RPMI7951 (cell line): ENCODE data around the gene EXOC6B. TPM values are rescaled to one million over a fixed set of nuclear protein-coding genes. Genes with fewer than 3 reads are reported as not detected.

Experiments
- DNase-seq: peaks from one replicate; pipeline ENCODE4 v3.0.0-alpha.2; 2012; ENCODE audit warnings: low read depth
- total RNA-seq: library from RNA; depleted of rRNA; stranded (reverse); fragments of >200 nt; shearing (Covaris generic); gene quantifications from 2 replicates; pipeline ENCODE4 v1.2.3, GENCODE V29; 2014

The EXOC6B gene
- total RNA-seq, 1 experiment from 2014 or later = 9.9 TPM

DNA sequence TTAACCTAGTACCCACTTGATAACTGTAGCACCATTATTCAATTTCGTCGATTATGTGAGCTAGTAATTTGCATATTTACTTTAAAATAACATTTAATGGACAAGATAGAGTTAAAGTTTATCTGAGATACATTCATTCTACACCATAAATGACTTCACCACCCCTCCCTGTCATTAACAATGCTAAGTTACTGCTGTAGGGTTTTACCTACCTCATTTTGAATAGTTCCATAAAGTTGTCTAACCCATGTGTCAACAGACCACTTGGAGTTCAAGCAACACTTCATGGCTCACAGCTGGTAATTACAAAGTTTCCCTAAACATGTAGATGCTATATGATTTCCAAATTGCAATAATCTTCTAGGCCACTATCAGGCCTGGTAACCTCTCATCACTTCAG is 550.7 kb downstream of the EXOC6B start:
- DNase-seq = no peak

DNA sequence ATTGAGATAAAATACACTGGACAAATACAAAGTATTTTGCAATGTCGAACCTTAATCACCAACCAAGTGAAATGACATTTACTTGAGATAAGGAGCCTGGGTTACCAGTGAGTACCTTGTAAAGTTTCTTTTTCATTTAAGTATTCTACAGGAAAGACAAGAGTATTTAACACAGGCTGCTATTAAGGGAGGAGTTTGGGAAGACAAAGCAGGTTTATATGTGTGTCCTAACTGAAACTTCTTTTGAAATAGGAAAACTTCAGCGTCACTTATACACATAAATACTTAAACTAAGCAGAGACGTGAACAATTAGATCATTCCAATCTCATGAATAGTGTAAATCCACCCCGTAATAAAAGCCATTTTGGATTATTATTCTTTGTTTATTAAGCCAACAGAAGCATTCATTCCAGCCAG is 551.4 kb downstream of the EXOC6B start:
- DNase-seq = no peak

DNA sequence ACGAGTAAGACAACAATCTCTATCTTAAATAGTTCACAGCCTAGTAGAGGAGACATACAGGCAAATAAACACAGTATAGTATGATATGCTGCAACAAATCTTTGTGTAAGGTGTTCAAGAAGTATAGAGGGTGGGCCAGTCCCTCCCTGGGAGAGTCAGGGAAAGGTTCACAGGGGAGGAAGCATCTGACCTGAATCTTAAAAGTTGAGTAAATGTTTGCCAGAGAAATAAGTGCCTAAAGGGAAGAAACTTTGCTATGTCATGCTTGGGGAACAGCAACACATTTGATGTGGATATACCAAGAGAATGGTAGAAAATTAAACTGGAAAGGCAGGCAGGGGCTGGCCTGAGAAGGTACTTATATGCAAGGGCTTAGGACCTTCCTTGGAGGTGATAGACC is 552.4 kb downstream of the EXOC6B start:
- DNase-seq = no peak

DNA sequence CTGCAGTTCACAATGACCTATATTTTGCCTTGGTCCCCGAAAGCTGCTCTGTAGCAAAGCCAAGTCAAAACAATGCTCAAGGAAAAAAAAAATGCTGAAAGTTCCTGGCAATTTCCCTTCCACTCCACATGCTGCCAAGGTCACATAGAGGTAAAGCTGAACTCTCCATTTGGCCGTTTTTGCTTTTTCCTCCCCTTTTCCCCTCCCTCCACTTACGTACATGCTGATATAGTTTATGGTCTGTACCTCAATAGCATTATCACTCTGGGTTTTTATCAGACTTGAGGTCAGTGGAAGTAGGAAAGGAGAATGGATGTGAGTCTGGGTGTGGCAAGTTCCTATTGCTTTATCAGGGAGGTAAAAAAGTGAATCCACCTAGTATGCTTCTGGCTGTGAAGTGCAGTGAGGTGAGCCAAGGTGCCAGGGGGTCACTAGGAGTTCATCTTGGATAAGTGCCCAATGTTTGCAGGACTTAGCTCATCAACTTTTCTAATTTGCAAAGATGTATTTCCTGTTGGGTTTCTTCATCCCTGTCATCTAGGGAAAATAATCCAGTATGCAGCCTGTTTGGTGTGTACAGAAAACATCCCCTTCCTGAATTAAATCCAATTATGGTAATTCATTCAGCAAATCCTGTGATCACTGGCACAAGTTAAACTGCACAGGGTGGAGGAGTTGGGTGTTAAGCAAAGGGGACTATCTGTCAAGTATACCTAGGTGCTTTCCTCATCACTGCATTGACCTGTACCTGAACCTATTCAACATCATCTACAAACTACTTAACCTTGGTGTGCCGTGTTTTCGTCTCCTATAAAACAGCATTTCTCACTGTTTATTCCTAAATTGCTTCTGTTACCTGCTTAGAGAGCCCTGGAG is 553.8 kb downstream of the EXOC6B start:
- no peak for DNase-seq

DNA sequence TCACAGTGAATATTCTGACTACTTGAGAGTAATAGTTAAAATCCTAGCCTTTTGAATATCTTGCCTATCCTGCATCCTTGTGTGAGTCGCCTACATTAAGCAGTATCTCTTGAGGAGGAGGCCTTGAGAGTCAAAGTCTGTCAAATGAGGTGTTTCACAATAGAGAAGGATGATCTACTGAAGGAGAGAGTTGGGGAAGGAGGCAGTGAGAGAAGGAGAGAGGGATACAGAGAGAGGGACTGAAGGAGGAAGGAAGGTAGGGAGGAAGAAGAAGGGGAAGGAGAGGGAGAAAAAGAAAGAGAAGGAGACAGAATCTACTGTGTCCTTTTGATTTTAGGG is 554.6 kb downstream of the EXOC6B start:
- no peak for DNase-seq

DNA sequence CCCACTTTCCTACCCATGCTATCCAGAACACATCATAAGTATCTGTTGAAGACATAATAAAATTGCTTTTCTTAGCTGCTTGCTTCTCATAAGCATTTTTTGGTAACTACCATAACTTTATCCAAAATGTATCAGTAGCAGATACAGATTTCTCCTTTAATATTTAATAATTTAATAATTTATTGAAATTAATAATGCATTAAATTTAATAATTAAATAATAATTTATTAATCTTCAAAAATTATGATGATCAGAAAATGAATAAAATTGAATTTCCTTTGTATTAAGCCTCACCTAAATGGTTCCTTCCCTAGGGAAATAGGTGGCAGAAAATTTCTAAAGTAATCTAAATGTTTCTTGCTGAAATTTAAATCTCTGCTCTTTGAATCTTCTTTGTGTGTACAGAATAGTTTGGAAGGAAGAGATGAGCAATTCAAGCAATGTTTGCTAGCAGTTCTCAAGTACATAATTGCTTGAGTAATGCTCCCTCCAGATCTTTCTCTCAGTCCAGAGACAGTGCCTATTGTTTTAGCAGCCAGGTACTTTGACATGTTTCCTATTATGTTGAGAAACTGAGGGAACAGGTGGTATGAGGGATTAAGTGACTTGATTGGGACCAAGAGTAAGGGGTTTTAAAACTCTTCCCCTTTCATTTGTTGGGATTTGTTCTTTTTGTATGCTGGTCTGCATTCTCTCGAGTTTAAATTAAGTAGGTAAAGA is 555.1 kb downstream of the EXOC6B start:
- no peak for DNase-seq

DNA sequence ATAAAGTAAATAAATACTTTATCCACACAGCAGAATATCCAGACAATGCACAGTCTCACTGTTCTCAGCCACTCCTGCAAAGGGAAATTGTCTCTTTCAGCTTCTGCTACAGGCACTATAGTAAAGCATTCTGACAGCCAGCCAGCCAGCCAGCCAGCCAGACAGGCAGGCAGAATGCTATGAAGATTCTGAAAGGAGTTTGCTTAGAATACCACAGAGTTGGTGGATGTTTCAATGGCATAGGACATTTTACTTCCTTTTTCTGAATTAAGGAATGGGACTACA is 562.1 kb downstream of the EXOC6B start:
- no peak for DNase-seq

DNA sequence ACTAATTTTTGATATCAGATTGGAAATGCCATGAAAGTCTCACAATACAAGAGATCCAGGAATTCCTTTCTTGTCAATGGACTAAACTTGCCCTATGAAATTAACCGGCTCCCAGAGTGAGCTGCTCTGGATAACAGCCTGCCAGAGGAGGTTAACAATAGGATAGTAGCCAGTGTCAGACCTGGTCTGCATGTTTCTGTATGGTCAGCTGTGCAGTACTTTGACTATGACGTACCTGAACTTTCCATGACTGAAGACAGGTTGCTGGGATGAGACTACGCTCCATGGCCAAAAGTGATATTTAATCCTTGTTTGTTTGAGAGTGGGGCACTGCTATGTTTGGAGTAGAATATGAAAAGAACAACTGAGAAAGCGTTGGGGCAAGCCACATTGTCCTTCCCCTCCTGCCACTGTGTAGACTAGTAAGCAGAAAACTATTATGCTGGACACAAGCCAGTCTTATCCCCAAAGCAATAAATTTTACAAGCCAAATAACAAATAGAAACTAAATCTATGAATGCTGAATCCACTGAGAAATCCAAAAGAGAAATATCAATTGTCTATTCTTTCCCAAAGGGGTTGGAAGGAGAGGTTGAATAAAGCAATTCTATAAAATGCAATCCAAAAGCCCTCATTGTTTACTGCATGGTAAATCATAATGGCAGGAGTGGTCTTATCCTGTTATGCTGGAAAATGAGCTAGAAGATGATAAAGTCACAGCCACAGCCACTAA is 562.6 kb downstream of the EXOC6B start:
- no peak for DNase-seq

DNA sequence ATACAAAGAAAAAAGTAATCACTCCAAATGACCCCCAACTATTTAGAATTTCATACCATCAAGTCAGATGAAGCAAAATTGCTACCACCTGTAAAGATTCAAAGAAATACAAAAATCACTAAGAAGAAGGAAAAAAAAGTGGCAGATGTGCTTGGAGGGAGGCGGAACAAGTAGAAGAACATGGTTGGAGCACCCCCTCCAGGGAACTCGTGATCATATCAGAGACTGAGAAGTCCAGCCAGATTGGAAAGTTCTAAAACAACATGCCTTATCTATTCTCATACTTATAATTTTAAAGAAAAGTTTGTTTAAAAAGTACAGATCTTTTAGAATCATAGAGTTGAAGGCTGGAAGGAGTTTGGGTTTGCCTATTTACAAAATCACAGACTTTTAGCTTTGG is 564.8 kb downstream of the EXOC6B start:
- DNase-seq = no peak

DNA sequence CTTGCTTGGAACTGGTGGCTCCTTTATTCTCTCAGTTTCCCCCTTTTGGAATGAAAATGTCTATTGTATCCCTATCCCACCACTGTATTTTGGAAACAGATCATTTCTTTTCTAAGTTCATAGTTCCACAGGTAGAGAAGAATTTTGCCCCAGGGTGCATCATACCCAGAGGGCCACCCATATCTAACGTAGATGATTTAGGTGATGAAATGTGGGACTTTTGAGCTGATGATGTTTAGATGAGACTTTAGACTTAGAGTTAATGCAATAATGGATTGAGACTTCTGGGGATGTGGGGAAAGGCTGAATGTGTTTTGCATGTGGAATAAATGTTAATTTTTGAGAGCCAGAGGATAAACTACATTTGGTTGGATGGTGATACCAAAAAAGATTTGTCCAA is 570.3 kb downstream of the EXOC6B start:
- no peak for DNase-seq

DNA sequence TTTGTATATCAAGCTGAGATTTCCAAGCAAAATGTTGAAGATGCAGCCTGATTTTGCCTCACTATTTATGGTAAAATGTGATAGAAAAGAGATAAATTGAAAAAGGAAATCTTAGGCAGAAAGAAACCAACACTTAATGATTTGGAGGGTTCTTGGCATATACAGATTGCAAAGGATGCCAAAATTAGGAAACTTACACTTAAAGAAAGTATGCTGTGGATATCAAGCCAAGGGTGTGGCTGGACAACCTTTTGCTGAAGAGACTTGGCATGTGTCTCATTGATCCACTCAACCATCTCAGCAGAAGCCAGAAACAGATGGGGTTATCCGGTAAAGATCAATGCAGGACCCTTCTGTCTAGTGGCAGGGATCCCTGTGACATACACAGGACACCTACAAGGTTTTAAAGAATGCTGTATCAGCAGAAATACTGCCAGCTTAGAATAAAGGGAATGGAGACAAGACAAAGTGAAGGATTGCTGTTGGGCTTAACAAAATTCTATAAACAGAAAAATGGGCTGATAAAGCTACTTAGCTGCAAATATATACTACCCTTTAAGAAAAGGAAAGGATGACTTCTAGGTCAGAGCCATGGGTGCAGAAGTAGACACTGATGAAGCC is 570.9 kb downstream of the EXOC6B start:
- no peak for DNase-seq

DNA sequence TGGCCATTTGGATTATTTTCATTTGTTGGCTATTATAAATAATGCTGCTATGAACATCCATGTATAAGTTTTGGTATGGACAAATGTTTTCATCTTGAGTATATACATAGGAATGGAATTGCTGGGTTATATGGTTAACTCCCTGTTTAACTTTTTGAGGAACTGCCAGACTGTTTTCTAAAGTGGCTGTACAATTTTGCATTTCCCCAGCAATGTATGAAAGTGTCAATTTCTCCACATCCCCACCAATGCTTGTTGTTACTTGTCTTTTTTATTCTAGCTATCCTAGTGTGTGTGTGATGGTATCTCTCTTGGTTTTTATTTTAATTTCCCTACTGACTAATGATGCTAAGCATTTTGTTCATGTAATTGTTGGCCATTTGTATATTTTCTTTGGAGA is 587.5 kb downstream of the EXOC6B start:
- no peak for DNase-seq

DNA sequence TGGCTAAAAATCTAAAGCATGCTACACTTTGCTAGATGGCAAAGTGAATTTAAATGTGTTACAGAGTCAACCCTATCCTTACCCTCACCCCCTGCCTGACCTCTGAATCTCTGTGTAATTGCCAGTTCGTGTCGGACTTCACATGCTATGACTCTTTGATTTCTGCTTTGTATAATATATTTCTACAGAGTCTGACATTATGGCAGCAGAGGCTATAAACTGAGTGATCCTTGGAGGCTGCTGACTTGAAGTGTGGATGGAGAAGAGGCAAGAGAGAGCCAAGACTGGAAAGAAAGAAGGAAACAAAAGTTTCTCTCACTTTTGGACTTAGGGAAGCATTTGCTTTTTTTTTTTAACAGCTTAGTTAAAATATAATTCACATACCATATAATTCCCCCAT is 588.3 kb downstream of the EXOC6B start:
- no peak for DNase-seq

DNA sequence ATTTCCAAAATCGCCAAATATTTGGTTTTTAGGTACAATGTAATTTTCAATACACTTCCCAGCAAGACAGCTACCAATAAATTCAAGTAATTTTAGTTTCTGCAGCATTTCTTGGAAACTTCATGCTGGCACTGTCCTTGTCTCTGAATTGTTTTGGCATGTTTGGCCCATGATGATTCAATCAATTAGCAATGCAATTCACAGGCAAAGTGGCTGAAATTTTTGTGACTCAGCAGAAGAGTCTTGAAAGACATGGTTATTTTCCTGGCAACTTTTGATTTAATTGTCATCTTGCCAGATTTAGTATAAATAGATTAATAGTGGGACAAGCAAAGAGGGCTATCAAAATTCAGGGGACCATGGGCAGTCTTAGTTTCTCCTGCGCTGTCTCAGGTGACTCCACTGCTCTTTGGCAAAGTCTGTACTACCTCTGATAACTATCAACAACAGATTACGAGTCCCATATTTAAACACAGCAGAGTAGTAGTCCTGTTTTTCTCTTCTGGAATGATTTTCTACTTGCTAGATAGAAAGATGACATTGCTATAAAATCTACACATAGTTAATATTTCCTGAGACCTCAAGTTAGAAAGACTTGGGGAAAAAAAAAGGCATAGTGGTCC is 589.3 kb downstream of the EXOC6B start:
- DNase-seq = peak; percentile 72

DNA sequence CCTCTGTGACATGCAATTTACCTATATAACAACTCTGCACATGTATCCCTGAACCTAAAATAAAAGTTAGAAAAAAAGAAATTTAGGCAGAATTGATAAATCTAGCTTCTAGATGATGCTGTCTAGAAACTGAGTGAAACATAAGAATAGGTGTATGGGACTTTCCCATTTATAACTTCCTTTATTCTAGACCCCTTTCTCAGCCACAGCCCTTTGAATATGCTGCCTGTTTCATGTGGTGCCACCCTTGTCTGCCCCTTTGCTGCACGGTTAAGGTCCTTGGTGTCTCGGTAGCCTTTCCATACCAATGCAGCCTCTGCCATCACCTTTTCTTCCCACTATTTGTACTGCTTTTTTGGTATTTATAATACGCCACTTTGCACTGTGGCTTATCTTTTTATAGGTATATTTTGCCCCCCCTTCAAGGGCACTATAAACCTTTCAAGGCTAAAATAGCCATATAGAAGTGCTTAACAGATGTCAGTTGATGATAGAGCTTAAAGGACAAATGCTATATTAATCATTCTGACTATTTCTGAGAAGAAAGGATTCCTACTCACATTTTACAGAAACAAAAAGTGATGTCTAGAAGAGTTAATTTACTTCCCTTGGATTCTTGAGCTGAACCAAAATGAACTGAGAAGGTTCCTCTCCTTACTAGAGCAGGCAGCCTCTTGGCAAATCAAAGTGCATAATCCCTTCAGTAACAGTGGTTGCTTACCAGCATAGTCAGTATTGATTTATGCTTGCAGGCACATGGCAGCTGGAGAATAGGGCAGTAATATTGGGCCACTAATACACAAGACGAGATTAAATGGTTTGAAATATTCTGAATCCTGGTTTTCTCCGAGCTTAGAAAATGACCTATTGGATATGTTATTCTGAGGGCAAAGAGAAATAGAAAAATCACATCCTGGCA is 590.1 kb downstream of the EXOC6B start:
- DNase-seq = no peak

DNA sequence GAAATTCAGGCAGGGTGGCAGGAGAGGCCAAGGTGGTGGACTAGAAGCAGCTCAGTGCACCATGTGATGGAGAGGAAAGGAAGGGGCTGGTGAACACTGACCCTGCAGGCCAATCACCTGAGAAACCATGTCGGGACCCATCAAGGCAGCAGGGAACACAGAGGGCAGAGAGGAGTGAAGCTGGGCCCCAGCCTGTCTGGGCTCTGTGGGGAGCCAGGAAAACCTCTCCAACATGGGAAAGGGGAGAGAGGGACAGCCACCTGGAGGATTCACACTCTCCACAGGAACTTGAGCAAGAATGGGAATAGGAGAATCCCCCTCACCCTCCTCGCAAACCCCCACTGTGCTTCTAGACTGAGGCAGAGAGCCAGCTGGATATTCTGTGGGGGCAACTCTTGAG is 592.6 kb downstream of the EXOC6B start:
- no peak for DNase-seq

DNA sequence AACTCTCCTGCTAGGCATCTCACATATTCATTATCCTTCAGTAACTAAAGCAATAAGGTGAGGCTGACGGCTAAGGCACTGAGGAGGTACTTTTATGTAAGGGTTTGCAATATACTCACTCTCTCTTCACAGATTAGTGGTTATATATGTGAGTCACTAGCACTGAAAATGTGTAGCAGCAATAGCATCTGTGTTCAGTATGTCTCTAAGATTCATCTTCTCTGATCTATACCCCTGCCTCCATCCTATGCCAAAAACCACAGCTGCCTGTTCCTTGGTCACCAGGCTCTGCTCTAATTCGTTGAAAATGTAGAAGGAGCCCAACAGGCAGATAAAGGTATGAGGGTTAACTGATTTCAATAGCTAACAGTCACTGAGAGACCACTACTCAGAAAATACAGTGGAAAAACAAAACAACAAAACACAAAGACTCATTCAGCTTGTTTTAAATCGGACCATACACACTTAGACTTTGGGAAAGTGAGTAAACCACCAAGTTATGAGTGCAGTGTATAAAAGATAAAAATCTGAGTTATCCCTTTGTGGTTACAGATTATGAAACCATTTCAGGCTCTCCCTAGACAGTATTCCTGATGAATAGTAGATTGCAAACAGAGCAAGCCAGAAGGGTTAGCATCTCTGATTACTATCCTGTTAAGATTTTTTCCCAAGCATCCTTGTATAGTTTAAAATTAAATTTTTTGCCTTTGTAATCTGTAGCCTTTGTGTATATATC is 602.8 kb downstream of the EXOC6B start:
- peak; percentile 69 for DNase-seq

DNA sequence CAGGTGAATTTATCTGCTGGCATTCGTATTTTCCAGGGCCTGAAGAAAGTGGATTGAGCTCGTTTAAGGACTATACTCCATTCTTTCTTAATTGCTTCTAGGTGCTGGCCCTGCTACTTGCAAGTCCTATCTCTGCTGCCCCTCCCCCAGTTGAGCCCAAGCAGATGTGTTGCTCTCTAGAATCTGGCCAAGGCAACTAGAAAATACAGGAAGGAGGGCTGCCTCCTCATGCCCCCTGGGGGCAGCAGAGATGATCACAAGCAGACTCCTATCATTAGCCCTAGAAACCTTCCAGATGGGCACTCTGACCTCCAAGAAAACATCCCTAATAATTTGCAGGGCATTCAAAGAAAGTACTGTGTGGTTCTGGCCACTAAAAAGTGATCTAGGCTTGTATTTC is 605.7 kb downstream of the EXOC6B start:
- DNase-seq = peak; percentile 54

DNA sequence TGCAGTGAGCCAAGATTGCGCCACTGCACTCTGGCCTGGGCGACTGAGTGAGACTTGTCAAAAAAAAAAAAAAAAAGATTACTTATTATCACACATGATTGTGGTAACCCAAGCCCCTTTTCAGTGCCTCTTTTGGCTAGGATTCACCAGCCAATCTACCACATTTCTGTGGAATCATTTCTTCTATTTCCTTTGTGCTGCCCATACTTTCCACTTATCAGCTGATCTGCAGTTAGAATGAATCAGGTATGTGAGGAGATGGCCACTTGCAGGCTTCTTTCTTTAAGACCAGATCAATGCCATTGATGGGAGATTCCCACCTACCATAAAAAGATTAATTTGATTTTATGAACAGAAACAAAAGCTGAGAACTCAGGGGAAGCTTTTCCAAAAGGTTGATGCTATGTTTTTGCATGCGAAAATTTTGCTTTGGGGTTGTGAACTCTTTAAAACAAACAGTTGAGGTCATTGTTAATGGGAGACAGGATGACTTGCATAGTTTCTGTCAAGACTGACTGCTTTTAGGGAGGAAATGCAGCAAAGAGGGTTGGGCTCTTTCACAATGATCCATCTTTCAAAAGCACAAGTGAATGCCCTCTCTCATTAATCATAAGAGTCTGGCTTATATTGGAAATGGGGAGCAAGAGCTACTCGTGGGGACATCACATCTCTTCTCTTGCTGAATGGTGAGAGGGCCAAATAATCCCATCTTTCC is 611.2 kb downstream of the EXOC6B start:
- peak; percentile 5 for DNase-seq

DNA sequence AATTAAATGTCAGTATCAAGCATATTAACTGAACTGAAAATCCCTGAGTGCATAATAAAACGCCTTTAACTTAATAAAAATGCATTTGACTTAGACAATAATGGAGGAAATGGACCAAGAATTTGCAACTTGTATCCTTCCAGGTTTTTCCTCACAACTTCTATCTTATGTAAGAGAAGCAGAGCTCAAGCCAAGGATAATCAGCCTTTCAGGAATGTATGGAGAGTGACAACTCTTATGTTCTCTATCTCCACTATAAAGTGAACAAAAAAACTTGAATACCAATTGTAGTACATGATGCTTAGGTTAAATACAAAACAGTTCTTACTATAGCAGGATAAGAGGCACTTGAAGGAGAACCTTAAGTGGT is 613.4 kb downstream of the EXOC6B start:
- no peak for DNase-seq
